Measurements from ENCODE around the gene NUP133.

DNA sequence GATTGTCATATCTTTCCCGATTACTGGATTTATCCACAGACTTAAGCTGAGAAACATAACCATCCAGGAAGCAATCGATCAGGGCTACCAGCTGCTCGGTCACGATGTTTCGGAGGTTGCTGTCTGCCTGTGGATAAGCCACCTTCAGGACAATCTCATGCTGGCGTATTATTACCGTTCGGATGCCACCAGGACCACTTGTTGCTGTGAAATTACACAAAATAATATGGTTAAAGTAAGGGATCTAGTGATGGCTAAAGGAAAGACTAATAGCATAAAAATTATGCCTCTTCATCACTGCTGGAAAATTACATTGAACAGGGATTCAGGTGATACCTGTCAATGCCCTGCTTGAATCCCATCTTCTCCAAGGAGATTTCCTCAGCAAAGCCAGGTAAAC lies 43.5 kb downstream of the NUP133 start:
- TF ChIP-seq, protein P1, sequence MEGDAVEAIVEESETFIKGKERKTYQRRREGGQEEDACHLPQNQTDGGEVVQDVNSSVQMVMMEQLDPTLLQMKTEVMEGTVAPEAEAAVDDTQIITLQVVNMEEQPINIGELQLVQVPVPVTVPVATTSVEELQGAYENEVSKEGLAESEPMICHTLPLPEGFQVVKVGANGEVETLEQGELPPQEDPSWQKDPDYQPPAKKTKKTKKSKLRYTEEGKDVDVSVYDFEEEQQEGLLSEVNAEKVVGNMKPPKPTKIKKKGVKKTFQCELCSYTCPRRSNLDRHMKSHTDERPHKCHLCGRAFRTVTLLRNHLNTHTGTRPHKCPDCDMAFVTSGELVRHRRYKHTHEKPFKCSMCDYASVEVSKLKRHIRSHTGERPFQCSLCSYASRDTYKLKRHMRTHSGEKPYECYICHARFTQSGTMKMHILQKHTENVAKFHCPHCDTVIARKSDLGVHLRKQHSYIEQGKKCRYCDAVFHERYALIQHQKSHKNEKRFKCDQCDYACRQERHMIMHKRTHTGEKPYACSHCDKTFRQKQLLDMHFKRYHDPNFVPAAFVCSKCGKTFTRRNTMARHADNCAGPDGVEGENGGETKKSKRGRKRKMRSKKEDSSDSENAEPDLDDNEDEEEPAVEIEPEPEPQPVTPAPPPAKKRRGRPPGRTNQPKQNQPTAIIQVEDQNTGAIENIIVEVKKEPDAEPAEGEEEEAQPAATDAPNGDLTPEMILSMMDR (IDR thresholded peaks at IDR 0.05): no peak
- TF ChIP-seq POLR2A (IDR thresholded peaks at IDR 0.05): no peak

All from lower leg skin (tissue), 3 donors.